Measurements from ENCODE around the gene ZNF101. TPM values are rescaled to one million over a fixed set of nuclear protein-coding genes. Genes with fewer than 3 reads are reported as not detected.

ZNF101 gene
- total and polyA plus RNA-seq, 2 donors (not counting 1 experiment from before 2014, with no cell fraction given) = 15.2 to 74.3 TPM

DNA sequence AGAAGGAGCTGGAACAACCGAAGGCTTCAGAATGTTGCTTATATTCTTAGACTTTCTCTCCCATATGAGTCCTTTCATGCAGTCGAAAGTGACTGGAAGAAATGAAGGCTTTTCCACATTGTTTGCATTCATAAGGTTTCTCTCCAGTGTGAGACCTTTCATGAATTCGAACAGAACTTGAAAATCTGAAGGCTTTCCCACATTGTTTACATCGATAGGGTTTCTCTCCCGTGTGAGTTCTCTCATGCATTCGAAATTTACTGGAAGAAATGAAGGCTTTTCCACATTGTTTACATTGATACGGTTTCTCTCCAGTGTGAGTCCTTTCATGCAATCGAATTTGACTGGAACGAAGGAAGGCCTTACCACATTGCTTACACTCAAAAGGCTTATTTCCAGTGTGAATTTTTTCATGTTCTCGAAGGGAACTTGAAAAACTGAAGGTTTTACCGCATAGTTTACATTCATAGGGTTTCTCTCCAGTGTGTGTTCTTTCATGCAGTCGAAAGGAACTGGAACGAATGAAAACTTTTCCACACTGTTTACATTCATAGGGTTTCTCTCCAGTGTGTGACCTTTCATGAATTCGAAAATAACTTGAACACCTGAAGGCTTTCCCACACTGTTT lies 42.8 kb downstream of the ZNF101 start:
- 100% methylated on average over 8 of the region's 14 CpGs for WGBS (ENCODE audit: insufficient coverage)
- Mint-ChIP-seq H3K27me3 (no peaks in the 10 kb centered on the region), H3K9me3 (ENCODE audit: insufficient read depth) (peaks cover 11% of the 10 kb centered on the region), H3K4me1 (no peaks in the 10 kb centered on the region), H3K27ac (no peak overlapping the region), H3K4me3 (no peak overlapping the region)
- intact Hi-C loops (cut with micrococcal nuclease) = no loop called here
- POLR2A ChIA-PET = no interaction called here
- no peaks in the 10 kb centered on the region for H3K4me1 ChIP-seq (ENCODE audit: control insufficient read depth in 2 of 2, insufficient read depth in 2 of 2, low read length in 2 of 2)
- H3K9me3 ChIP-seq (ENCODE audit: control extremely low read depth in 1 of 3, control insufficient read depth in 2 of 3, insufficient read depth in 1 of 3, low read length in 2 of 3) = peaks cover 54 to 92% (median 63%) of the 10 kb centered on the region in 3 donors
- no peak overlapping the region for H3K9ac ChIP-seq (ENCODE audit: low read length)
- TF ChIP-seq, protein P1, sequence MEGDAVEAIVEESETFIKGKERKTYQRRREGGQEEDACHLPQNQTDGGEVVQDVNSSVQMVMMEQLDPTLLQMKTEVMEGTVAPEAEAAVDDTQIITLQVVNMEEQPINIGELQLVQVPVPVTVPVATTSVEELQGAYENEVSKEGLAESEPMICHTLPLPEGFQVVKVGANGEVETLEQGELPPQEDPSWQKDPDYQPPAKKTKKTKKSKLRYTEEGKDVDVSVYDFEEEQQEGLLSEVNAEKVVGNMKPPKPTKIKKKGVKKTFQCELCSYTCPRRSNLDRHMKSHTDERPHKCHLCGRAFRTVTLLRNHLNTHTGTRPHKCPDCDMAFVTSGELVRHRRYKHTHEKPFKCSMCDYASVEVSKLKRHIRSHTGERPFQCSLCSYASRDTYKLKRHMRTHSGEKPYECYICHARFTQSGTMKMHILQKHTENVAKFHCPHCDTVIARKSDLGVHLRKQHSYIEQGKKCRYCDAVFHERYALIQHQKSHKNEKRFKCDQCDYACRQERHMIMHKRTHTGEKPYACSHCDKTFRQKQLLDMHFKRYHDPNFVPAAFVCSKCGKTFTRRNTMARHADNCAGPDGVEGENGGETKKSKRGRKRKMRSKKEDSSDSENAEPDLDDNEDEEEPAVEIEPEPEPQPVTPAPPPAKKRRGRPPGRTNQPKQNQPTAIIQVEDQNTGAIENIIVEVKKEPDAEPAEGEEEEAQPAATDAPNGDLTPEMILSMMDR (IDR thresholded peaks at IDR 0.05) = no peak
- no peak for TF ChIP-seq EZH2 (IDR thresholded peaks at IDR 0.05; ENCODE audit: borderline replicate concordance, insufficient read depth, low read depth, low read length, poor library complexity, severe bottlenecking)
- H3K4me2 ChIP-seq (replicated peaks; ENCODE audit: low read depth, low read length, poor library complexity, severe bottlenecking) = no peak overlapping the region
- no peaks in the 10 kb centered on the region for H3K27me3 ChIP-seq (replicated peaks in 1 of 4; ENCODE audit: control extremely low read depth in 1 of 4, control insufficient read depth in 3 of 4, insufficient read depth in 4 of 4, low read length in 3 of 4)
- H3K4me3 ChIP-seq (ENCODE audit: control extremely low read depth in 1 of 5, extremely low read depth in 1 of 5, insufficient read depth in 1 of 5, low read depth in 2 of 5, low read length in 4 of 5) = peak overlapping the region in 1 of 5 experiments; percentile 4
- DNase-seq (no peak), ATAC-seq (ENCODE audit: low read depth) (no peak)
- H4K20me1 ChIP-seq (ENCODE audit: control insufficient read depth, insufficient read depth, low read length, poor library complexity, severe bottlenecking) = no peaks in the 10 kb centered on the region
- H3K27ac ChIP-seq (ENCODE audit: low read length in 2 of 2) = no peak overlapping the region
- peaks cover 7% of the 10 kb centered on the region for H3K79me2 ChIP-seq (ENCODE audit: control insufficient read depth, insufficient read depth, low read length)
- peaks cover 34 to 35% of the 10 kb centered on the region in 2 experiments for H3K36me3 ChIP-seq (replicated peaks in 1 of 2; ENCODE audit: control extremely low read depth in 1 of 2, control insufficient read depth in 1 of 2, extremely low read depth in 1 of 2, insufficient read depth in 2 of 2, low read length in 1 of 2)
- CTCF ChIA-PET = no interaction called here
- H2AFZ ChIP-seq (ENCODE audit: insufficient read depth, low read depth, low read length, poor library complexity, severe bottlenecking) = no peak overlapping the region

DNA sequence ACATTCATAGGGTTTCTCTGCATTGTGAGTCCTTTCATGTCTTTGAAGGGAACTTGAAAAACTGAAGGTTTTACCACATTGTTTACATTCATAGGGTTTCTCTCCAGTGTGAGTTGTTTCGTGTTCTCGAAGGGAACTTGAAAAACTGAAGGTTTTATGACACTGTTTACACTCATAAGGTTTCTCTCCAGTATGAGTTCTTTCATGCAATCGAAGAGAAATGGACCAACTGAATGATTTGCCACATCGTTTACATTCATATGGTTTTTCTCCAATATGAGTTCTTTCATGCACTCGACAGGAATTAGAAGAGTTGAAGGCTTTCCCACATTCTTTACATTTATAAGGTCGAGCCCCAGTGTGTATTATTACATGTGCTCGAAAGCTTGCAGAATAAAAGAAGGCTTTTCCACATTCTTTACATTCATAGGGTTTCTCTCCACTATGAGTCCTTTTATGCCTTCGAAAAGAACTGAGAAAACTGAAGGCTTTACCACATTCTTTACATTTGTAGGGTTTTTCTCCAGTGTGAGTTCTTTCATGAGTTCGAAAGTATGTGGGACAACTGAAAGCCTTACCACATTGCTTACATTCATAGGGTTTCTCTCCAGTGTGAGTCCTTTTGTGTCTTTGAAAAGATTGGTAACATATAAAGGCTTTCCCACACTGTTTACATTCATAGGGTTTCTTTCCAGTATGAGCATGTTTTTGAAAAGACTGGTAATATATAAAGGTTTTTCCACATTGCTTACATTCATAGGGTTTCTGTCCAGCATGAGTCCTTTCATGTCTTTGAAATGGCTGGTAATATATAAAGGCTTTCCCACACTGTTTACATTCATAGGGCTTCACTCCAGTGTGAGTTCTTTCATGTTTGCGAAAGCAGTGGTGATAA lies 43.5 kb downstream of the ZNF101 start:
- Mint-ChIP-seq H3K9me3 (ENCODE audit: insufficient read depth) (peaks cover 19% of the 10 kb centered on the region), H3K27ac (no peak overlapping the region), H3K4me3 (no peak overlapping the region), H3K4me1 (no peaks in the 10 kb centered on the region), H3K27me3 (no peaks in the 10 kb centered on the region)
- Histone ChIP-seq H3K36me3 (replicated peaks in 1 of 2; ENCODE audit: control extremely low read depth in 1 of 2, control insufficient read depth in 1 of 2, extremely low read depth in 1 of 2, insufficient read depth in 2 of 2, low read length in 1 of 2) (peaks cover 35% of the 10 kb centered on the region in 2 experiments), H3K79me2 (ENCODE audit: control insufficient read depth, insufficient read depth, low read length) (peaks cover 14% of the 10 kb centered on the region), H2AFZ (ENCODE audit: insufficient read depth, low read depth, low read length, poor library complexity, severe bottlenecking) (no peak overlapping the region), H3K27me3 (replicated peaks in 1 of 4; ENCODE audit: control extremely low read depth in 1 of 4, control insufficient read depth in 3 of 4, insufficient read depth in 4 of 4, low read length in 3 of 4) (no peaks in the 10 kb centered on the region), H3K27ac (ENCODE audit: low read length in 2 of 2) (no peak overlapping the region), H3K4me3 (ENCODE audit: control extremely low read depth in 1 of 5, extremely low read depth in 1 of 5, insufficient read depth in 1 of 5, low read depth in 2 of 5, low read length in 4 of 5) (peak overlapping the region in 1 of 5 experiments; percentile 4), H3K9me3 (ENCODE audit: control extremely low read depth in 1 of 3, control insufficient read depth in 2 of 3, insufficient read depth in 1 of 3, low read length in 2 of 3) (peaks cover 59 to 93% (median 62%) of the 10 kb centered on the region in 3 donors), H3K4me2 (replicated peaks; ENCODE audit: low read depth, low read length, poor library complexity, severe bottlenecking) (no peak overlapping the region), H3K9ac (ENCODE audit: low read length) (no peak overlapping the region), H3K4me1 (ENCODE audit: control insufficient read depth in 2 of 2, insufficient read depth in 2 of 2, low read length in 2 of 2) (no peaks in the 10 kb centered on the region), H4K20me1 (ENCODE audit: control insufficient read depth, insufficient read depth, low read length, poor library complexity, severe bottlenecking) (no peaks in the 10 kb centered on the region)
- intact Hi-C loops (cut with micrococcal nuclease) = no loop called here
- WGBS (ENCODE audit: insufficient coverage) = 100% methylated on average over 1 of the region's 10 CpGs
- TF ChIP-seq EZH2 (IDR thresholded peaks at IDR 0.05; ENCODE audit: borderline replicate concordance, insufficient read depth, low read depth, low read length, poor library complexity, severe bottlenecking) = no peak
- TF ChIP-seq, protein P1 (IDR thresholded peaks at IDR 0.05) = no peak
- ATAC-seq (ENCODE audit: low read depth) = no peak
- POLR2A ChIA-PET = no interaction called here
- CTCF ChIA-PET = no interaction called here
- no peak for DNase-seq

All from B cell (primary cell).